Stimulated activated CD4-positive, alpha-beta T cell treated with anti-CD3 and anti-CD28 coated beads, Interleukin-15, amount 100 ng/mL, for 1 hour (primary cell): ENCODE measurements around the gene CORO2A.

Experiments used
- DNase-seq, 2 donors: peaks; one replicate each; pipeline ENCODE4 v3.0.0-alpha.2; 2020; ENCODE audit warnings: low read depth in 1 of 2, low spot score in 1 of 2

The CORO2A gene

DNA sequence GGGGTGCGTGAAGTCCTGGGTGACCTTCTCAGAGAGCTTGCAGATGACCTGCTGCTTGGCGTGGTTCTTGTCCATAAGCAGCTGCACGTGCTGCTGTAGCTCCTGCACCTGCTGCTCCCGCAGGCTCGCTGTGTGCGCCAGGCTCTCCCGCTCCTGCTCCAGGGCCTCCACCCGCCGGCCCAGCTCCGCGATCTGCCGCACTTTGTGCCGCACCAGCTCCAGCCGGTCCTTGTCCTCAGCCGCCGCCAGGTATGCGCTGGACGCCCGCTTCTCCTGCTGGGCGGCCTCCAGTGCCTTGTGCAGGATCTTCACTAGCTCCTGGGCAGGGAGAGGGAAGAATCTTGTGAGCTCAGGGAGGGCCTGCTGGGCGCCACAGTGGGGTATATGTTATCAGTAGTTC lies 28.5 kb upstream of the CORO2A start:
- DNase-seq = no peak

DNA sequence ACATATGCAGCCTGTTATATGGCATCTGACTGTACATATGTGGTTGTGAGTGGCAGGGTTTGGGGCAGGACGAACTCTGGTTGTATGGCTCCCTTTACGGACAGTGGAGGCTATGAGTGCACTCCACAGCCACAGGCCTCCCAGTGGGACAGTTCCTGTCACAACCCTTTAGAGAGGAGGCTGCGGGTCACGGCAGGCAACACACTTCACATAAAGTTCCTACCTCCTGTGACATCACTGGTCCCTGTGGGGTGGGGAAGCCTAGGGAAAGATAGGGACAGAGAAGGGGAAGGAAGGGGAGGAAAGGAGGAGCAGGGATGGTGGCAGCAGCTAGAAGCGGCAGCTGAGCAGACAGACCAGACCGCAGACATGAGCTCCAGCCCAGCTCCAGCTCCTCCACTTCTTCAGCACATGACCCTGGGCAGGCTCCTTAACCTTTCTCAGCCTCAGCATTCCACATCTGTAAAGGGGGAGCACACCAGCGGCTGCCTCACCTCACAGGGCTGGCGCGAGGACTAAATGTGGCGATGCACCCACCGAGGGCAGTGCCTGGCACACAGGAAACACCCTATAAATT lies 27.4 kb upstream of the CORO2A start:
- DNase-seq = no peak

GRCh38 chr9:98219364-98219716 lies 26.9 kb upstream of the CORO2A start:
- DNase-seq = no peak

GRCh38 chr9:98218562-98219363 lies 26.3 kb upstream of the CORO2A start:
- no peak for DNase-seq

DNA sequence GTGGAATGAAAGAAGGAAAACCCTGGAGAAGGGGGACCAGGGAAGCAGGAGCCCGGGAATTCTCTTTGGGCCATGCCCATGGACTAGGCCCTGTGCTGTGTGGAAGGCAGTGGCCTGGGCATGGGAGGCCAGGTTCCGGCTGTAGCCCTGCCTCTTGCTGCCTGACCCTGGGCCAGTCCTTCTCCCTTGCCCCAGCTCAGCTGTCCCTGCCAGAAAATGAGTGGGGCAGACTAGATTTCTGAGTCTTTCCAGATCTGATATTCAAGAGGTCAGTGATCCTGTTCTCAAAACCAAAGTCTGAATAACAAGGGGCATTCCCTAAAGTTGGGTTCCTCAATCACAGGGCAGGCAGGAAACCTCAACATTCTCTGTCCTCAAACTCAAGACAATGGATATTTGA lies 24.8 kb upstream of the CORO2A start:
- DNase-seq = no peak

- no peak for DNase-seq
These were observed 24.0 kb upstream of the CORO2A start for GRCh38 chr9:98216391-98216790.

DNA sequence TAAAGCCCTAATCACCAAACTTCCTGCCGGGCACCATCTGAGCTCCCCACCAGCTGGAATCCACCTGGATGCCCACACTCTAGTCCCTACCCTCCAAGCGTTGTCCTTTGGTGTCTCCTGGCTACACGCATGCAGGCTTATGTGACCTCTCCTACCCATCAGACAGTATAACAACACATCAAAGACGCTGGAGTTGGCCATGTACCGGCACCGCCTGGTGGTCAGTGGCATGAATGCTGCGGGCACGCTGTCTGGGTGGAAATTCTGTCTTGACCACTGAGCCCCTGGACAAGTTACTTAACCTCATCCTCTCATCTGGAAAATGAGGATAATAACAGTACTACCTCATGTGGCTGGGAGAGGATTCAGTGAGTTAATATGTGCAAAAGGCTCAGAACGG lies 23.4 kb upstream of the CORO2A start:
- DNase-seq = no peak

GRCh38 chr9:98215271-98215670 lies 22.8 kb upstream of the CORO2A start:
- no peak for DNase-seq

DNA sequence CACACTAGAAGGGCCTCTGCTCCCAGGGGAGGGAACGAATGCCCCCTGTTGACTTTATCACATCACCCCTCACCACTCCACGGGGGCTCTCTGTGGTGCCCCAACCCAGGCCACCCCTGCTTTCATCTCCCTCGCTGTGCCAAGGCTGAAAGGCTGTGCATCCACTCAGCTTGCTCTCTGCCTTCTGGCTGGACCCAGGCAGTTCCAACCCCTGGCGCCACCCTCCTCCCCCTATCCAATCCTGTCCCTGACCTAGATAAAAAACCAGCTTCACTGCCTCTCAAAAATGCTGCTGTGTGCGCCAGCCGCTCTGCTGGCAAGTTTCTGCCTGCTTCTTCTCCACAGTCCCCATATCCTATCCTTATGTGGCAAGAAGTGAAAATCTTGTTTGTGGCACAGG lies 22.4 kb upstream of the CORO2A start:
- no peak for DNase-seq

- no peak for DNase-seq
These were observed 18.8 kb upstream of the CORO2A start for GRCh38 chr9:98211260-98211659.

DNA sequence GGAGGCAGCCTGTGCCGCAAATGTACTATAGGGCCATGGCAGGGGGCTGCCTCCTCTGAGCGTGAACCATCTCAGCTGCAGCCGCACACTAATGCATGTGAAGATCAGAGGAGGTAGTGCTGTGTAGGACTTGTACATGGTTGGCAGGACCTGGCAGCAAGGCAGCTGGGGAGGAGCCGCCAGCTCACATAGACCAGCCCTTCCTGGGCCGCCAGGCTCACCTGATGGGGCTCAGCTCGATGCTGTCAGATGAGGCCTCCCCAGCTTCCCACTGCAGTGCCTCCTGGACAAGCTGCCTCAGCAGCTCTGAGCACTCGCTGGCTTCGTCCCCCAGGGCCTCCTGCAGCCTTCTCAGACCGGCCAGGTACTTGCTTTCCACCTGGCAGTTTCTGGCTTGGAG lies 18.0 kb upstream of the CORO2A start:
- DNase-seq = no peak

GRCh38 chr9:98209530-98209929 lies 17.1 kb upstream of the CORO2A start:
- no peak for DNase-seq

- no peak for DNase-seq
These were observed 16.2 kb upstream of the CORO2A start for GRCh38 chr9:98208635-98209034.

GRCh38 chr9:98207606-98208005 lies 15.2 kb upstream of the CORO2A start:
- DNase-seq = no peak

DNA sequence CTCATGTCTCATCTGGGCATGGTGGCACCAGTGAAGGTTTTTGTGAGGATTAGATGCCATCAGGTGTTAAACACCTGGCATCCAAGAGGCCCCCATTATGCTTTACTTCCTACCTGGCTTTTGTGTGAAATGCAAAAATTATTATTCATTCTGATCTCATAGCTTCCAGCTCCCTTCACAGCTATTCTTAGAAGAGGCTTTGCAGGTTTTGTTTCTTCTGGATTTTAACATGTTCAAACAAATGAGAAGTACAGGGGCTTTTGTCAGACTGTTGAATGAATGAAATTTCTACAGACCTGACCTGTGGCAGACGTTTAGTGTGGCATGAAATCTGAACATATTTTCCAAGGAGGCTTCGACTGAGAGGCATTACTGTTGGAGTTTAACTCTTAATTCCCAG lies 14.3 kb upstream of the CORO2A start:
- no peak for DNase-seq

DNA sequence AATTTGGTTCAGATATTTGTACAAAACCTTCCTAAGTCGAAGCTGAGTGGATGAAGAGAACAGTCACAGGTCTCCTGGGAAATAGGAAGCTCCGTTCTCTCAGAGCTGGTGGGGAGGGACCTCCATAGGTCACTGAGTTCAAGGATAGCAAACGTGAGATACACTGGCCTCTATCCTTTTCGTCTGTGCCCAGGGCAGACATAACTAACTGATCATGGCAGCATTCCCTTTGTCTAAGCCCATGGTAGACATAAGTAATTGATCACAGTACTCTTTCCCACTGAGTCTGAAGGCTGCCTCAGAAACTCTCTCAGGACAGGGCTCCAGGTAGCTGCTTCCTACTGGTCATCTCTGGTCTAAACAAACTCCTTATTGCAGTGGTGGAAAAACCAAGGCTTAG lies 12.3 kb upstream of the CORO2A start:
- DNase-seq = no peak

DNA sequence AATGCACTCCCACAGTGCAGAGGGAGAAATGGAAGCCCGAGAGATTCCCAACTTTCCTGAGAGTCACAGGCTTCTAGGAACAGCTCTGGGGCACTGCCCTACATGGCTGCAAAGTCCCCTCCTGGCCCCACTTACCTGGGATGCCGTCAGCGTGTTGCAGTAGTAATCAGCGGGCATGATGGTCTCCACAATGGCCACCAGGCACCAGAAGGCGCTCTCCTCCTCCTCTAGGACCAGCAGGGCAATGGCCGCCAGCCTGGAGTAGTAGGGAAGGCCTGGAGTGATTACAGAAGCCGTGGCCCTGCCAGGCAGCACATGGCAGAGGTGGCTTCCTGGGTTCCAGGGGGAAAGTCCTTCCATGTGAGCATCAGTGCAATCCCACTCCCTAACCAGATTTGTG lies 10.7 kb upstream of the CORO2A start:
- no peak for DNase-seq

DNA sequence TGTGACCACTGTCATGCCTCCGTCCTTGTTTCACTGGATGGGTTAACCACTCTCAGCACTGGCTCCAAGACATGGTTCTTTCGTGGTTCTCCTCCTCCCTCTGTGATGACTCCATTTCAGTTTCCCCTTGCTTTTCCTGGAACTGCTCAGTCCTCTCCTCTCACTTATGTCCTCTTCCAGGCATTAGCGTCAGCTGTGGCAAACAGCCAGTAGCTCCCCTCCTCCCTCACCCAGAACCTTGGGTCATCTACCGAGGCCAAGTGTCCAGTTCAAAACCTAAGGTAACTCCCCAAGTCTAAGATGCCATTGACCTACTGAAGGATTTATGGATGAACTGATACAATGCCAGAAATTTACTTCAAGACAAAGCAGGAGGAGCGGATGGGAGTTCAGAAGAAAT lies 9.8 kb upstream of the CORO2A start:
- DNase-seq = no peak

GRCh38 chr9:98201749-98202148 lies 9.3 kb upstream of the CORO2A start:
- no peak for DNase-seq

- DNase-seq = no peak
These were observed 8.7 kb upstream of the CORO2A start for GRCh38 chr9:98201102-98201501.

DNA sequence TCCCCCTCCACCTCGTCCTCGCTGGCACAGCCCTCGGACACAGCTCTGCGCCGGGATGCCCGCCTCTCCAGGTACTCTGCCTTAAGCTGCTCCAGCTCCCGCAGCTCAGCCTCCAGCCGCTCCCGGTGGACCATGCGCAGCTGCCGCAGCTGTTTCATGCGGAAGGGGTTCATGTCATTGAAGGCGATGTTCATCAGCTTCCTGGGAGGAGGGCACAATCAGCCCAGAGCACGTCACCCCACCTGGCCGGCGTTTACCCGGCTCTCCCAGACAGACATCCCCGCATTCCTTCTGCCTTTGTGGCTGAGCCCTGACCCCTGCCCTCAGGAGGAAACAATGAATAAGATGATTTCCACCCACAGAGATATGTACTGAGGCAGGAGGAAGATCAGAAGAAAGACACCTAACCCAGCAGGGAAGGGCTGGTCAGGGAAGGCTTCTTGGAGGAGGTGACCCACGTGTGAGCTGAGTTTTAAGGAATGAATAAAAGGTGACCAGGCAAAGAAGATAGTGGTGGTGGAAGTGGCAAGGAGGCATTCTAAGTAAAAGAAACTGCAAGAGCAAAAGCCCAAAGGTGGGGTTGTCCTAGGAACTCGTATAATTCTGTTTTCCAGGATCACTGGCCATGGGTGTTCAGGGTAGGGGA lies 7.1 kb upstream of the CORO2A start:
- no peak for DNase-seq

- DNase-seq = no peak
These were observed 3.2 kb upstream of the CORO2A start for GRCh38 chr9:98195671-98196070.
